Measurements from ENCODE around the gene INAFM2. TPM values are rescaled to one million over a fixed set of nuclear protein-coding genes. Genes with fewer than 3 reads are reported as not detected.

The INAFM2 gene
- total and polyA plus RNA-seq, 5 donors from 2014 or later = 0.67 to 10.0 (median 2.1) TPM

- Histone ChIP-seq H3K4me1 (ENCODE audit: control insufficient read depth, insufficient read depth, low read length, poor library complexity, severe bottlenecking) (peaks cover 25% of the 10 kb centered on the region), H3K36me3 (ENCODE audit: control insufficient read depth, insufficient read depth, low read length) (peaks cover 12% of the 10 kb centered on the region), H3K27ac (ENCODE audit: insufficient read depth, low read length, poor library complexity, severe bottlenecking) (no peak overlapping the region), H3K4me3 (ENCODE audit: low read depth, low read length) (no peak overlapping the region), H3K9me3 (ENCODE audit: control insufficient read depth in 2 of 2, low read length in 2 of 2) (no peaks in the 10 kb centered on the region), H3K27me3 (ENCODE audit: control insufficient read depth, insufficient read depth, low read length) (peaks cover 7% of the 10 kb centered on the region)
- H3K9me3 Mint-ChIP-seq = peaks cover 0 to 1% (median 0%) of the 10 kb centered on the region in 7 donors
- DNase-seq (no peak), ATAC-seq (ENCODE audit: low read depth in 2 of 2) (no peak)
- peak overlapping the region in 3 of 4 donors; percentile 54 to 70 (median 55) for H3K4me3 Mint-ChIP-seq
- no peaks in the 10 kb centered on the region for H3K36me3 Mint-ChIP-seq
- peaks cover 19% of the 10 kb centered on the region for H3K27me3 Mint-ChIP-seq
- H3K4me1 Mint-ChIP-seq = peaks cover 0 to 4% (median 2%) of the 10 kb centered on the region in 4 donors
- H3K27ac Mint-ChIP-seq = no peak overlapping the region
Measured at GRCh38 chr15:40283615-40284300, 39.7 kb upstream of the INAFM2 start.

DNA sequence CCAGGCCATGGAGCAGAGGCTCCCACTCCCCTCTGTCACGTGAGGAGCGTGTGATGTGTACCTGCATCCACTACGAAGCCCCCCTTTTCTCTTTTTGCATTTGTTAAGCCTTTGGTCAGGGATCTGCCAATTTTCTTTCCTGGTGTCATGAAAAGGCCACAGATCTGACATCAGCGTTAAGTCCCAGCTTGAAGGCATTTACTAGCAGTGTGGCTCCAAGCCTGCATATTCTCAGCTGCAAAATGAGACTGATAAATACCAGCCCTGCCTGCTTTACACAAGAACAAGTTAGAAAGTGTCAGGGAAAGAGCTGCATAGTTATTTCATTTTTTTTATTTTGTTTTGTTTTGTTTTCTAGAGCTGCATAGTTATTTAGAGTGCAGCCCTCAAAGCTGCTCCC, 38.3 kb upstream of the INAFM2 start:
- Histone ChIP-seq H3K4me1 (ENCODE audit: control insufficient read depth, insufficient read depth, low read length, poor library complexity, severe bottlenecking) (peaks cover 22% of the 10 kb centered on the region), H3K36me3 (ENCODE audit: control insufficient read depth, insufficient read depth, low read length) (peaks cover 19% of the 10 kb centered on the region), H3K9me3 (ENCODE audit: control insufficient read depth in 2 of 2, low read length in 2 of 2) (no peaks in the 10 kb centered on the region), H3K27ac (ENCODE audit: insufficient read depth, low read length, poor library complexity, severe bottlenecking) (no peak overlapping the region), H3K27me3 (ENCODE audit: control insufficient read depth, insufficient read depth, low read length) (peaks cover 2% of the 10 kb centered on the region), H3K4me3 (ENCODE audit: low read depth, low read length) (no peak overlapping the region)
- ATAC-seq (ENCODE audit: low read depth in 2 of 2) (no peak), DNase-seq (no peak)
- Mint-ChIP-seq H3K4me3 (peak overlapping the region in 2 of 4 donors; percentile 29 to 64), H3K36me3 (no peaks in the 10 kb centered on the region), H3K27ac (no peak overlapping the region), H3K27me3 (peaks cover 10% of the 10 kb centered on the region), H3K9me3 (peaks cover 0 to 1% (median 0%) of the 10 kb centered on the region in 7 donors), H3K4me1 (no peaks in the 10 kb centered on the region)

- H3K36me3 ChIP-seq (ENCODE audit: control insufficient read depth, insufficient read depth, low read length) = peaks cover 19% of the 10 kb centered on the region
- DNase-seq (no peak), ATAC-seq (ENCODE audit: low read depth in 2 of 2) (no peak)
- H3K4me3 ChIP-seq (ENCODE audit: low read depth, low read length) = no peak overlapping the region
- H3K27ac ChIP-seq (ENCODE audit: insufficient read depth, low read length, poor library complexity, severe bottlenecking) = no peak overlapping the region
- peaks cover 22% of the 10 kb centered on the region for H3K4me1 ChIP-seq (ENCODE audit: control insufficient read depth, insufficient read depth, low read length, poor library complexity, severe bottlenecking)
- peaks cover 1% of the 10 kb centered on the region for H3K27me3 ChIP-seq (ENCODE audit: control insufficient read depth, insufficient read depth, low read length)
- peaks cover 6% of the 10 kb centered on the region for H3K27me3 Mint-ChIP-seq
- H3K9me3 Mint-ChIP-seq = peaks cover 0 to 1% (median 0%) of the 10 kb centered on the region in 7 donors
- H3K27ac Mint-ChIP-seq = peak overlapping the region in 1 of 3 donors; percentile 56
- no peaks in the 10 kb centered on the region for H3K4me1 Mint-ChIP-seq
- peak overlapping the region in 2 of 4 donors; percentile 27 to 64 for H3K4me3 Mint-ChIP-seq
- no peaks in the 10 kb centered on the region for H3K9me3 ChIP-seq (ENCODE audit: control insufficient read depth in 2 of 2, low read length in 2 of 2)
- H3K36me3 Mint-ChIP-seq = no peaks in the 10 kb centered on the region
Measured at GRCh38 chr15:40285554-40286011, 37.9 kb upstream of the INAFM2 start.

- Histone ChIP-seq H3K4me1 (ENCODE audit: control insufficient read depth, insufficient read depth, low read length, poor library complexity, severe bottlenecking) (peaks cover 22% of the 10 kb centered on the region), H3K36me3 (ENCODE audit: control insufficient read depth, insufficient read depth, low read length) (peaks cover 19% of the 10 kb centered on the region), H3K27ac (ENCODE audit: insufficient read depth, low read length, poor library complexity, severe bottlenecking) (no peak overlapping the region), H3K27me3 (ENCODE audit: control insufficient read depth, insufficient read depth, low read length) (no peaks in the 10 kb centered on the region), H3K9me3 (ENCODE audit: control insufficient read depth in 2 of 2, low read length in 2 of 2) (no peaks in the 10 kb centered on the region), H3K4me3 (ENCODE audit: low read depth, low read length) (no peak overlapping the region)
- Mint-ChIP-seq H3K9me3 (peaks cover 0 to 1% (median 0%) of the 10 kb centered on the region in 7 donors), H3K27me3 (peaks cover under 1% of the 10 kb centered on the region), H3K4me3 (peak overlapping the region in 1 of 4 donors; percentile 27), H3K4me1 (no peaks in the 10 kb centered on the region), H3K36me3 (no peaks in the 10 kb centered on the region), H3K27ac (no peak overlapping the region)
- ATAC-seq (ENCODE audit: low read depth in 2 of 2) = no peak
- no peak for DNase-seq
Measured at GRCh38 chr15:40286061-40286532, 37.4 kb upstream of the INAFM2 start.

GRCh38 chr15:40286794-40287193, 36.7 kb upstream of the INAFM2 start:
- Histone ChIP-seq H3K27ac (ENCODE audit: insufficient read depth, low read length, poor library complexity, severe bottlenecking) (no peak overlapping the region), H3K4me1 (ENCODE audit: control insufficient read depth, insufficient read depth, low read length, poor library complexity, severe bottlenecking) (peaks cover 17% of the 10 kb centered on the region), H3K4me3 (ENCODE audit: low read depth, low read length) (no peak overlapping the region), H3K27me3 (ENCODE audit: control insufficient read depth, insufficient read depth, low read length) (no peaks in the 10 kb centered on the region), H3K9me3 (ENCODE audit: control insufficient read depth in 2 of 2, low read length in 2 of 2) (no peaks in the 10 kb centered on the region), H3K36me3 (ENCODE audit: control insufficient read depth, insufficient read depth, low read length) (peaks cover 19% of the 10 kb centered on the region)
- no peaks in the 10 kb centered on the region for H3K36me3 Mint-ChIP-seq
- H3K27ac Mint-ChIP-seq = no peak overlapping the region
- peaks cover 0 to 1% (median 0%) of the 10 kb centered on the region in 7 donors for H3K9me3 Mint-ChIP-seq
- ATAC-seq (ENCODE audit: low read depth in 2 of 2) = no peak
- H3K4me1 Mint-ChIP-seq = no peaks in the 10 kb centered on the region
- DNase-seq = no peak
- H3K27me3 Mint-ChIP-seq = no peaks in the 10 kb centered on the region
- no peak overlapping the region for H3K4me3 Mint-ChIP-seq

DNA sequence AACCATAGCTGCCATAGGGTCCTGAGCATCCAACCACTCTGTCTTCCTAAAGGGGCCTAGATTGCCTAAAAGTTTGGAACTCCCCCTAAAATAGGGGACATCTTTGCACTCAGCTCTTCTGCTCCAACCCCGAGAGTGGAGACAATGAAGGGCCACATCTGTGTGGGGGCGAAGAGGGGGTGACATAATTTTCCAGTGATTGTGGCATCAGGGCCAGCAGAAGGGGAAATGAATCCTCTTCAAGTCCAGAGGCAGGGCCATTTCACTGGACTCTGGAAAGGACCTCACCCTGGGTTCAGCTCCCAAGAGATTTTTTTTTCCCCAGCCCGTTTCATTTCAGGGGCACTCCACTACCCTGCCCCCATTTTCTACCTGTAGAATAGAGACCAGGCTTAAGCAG, 36.0 kb upstream of the INAFM2 start:
- no peak overlapping the region for H3K4me3 ChIP-seq (ENCODE audit: low read depth, low read length)
- ATAC-seq (ENCODE audit: low read depth in 2 of 2) = no peak
- H3K27me3 ChIP-seq (ENCODE audit: control insufficient read depth, insufficient read depth, low read length) = no peaks in the 10 kb centered on the region
- H3K27ac Mint-ChIP-seq = peak overlapping the region in 1 of 3 donors; percentile 42
- no peaks in the 10 kb centered on the region for H3K36me3 Mint-ChIP-seq
- no peaks in the 10 kb centered on the region for H3K9me3 ChIP-seq (ENCODE audit: control insufficient read depth in 2 of 2, low read length in 2 of 2)
- peaks cover 0 to 1% (median 0%) of the 10 kb centered on the region in 7 donors for H3K9me3 Mint-ChIP-seq
- H3K27me3 Mint-ChIP-seq = no peaks in the 10 kb centered on the region
- no peak overlapping the region for H3K4me3 Mint-ChIP-seq
- peaks cover 9% of the 10 kb centered on the region for H3K4me1 ChIP-seq (ENCODE audit: control insufficient read depth, insufficient read depth, low read length, poor library complexity, severe bottlenecking)
- H3K4me1 Mint-ChIP-seq = no peaks in the 10 kb centered on the region
- H3K36me3 ChIP-seq (ENCODE audit: control insufficient read depth, insufficient read depth, low read length) = peaks cover 24% of the 10 kb centered on the region
- no peak overlapping the region for H3K27ac ChIP-seq (ENCODE audit: insufficient read depth, low read length, poor library complexity, severe bottlenecking)
- no peak for DNase-seq

DNA sequence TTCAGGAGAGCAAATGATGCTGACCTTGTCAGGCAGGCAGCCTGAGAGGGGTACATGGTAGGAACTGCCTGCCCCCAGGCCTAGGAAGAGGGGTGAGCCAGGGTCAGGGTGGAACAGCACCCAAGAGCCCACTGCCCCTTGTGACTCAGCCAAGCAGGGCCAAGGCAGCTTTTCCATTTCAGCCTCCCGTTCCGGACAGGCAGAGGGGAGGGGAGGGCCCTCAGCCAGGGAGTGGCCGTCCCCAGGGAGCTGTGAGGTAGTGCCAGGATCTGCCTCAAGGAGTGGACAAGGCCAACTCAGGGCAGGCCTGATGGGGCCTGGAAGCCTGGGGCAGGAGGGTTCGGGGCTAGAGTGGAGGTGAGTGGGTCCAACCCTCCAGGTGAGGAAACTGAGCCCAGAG, 35.5 kb upstream of the INAFM2 start:
- Mint-ChIP-seq H3K4me3 (no peak overlapping the region), H3K27me3 (no peaks in the 10 kb centered on the region), H3K4me1 (no peaks in the 10 kb centered on the region), H3K36me3 (no peaks in the 10 kb centered on the region), H3K27ac (peak overlapping the region in 1 of 3 donors; percentile 14), H3K9me3 (peaks cover 0 to 1% (median 0%) of the 10 kb centered on the region in 7 donors)
- no peak overlapping the region for H3K27ac ChIP-seq (ENCODE audit: insufficient read depth, low read length, poor library complexity, severe bottlenecking)
- no peak for ATAC-seq (ENCODE audit: low read depth in 2 of 2)
- no peak overlapping the region for H3K4me3 ChIP-seq (ENCODE audit: low read depth, low read length)
- H3K9me3 ChIP-seq (ENCODE audit: control insufficient read depth in 2 of 2, low read length in 2 of 2) = no peaks in the 10 kb centered on the region
- no peak for DNase-seq
- H3K4me1 ChIP-seq (ENCODE audit: control insufficient read depth, insufficient read depth, low read length, poor library complexity, severe bottlenecking) = peaks cover 5% of the 10 kb centered on the region
- H3K27me3 ChIP-seq (ENCODE audit: control insufficient read depth, insufficient read depth, low read length) = no peaks in the 10 kb centered on the region
- peaks cover 29% of the 10 kb centered on the region for H3K36me3 ChIP-seq (ENCODE audit: control insufficient read depth, insufficient read depth, low read length)

All from CD4-positive, CD25-positive, alpha-beta regulatory T cell (primary cell).